Measurements from ENCODE around the gene MEPCE. TPM values are rescaled to one million over a fixed set of nuclear protein-coding genes. Genes with fewer than 3 reads are reported as not detected.

The MEPCE gene
- total and polyA plus RNA-seq, 2 of the 8 experiments (the other 6 are each of a cell fraction or from before 2014, with no cell fraction given), result 22.8 to 48.8 TPM

- TF ChIP-seq EGR1 (IDR thresholded peaks at IDR 0.05; ENCODE audit: borderline replicate concordance, low read depth, low read length) (no peak), TAF7 (optimal IDR thresholded peaks at IDR 0.05; ENCODE audit: borderline replicate concordance, low read depth, low read length) (no peak), CHD1 (IDR thresholded peaks at IDR 0.05; ENCODE audit: low read depth, low read length) (no peak), RNF2 (IDR thresholded peaks at IDR 0.05; ENCODE audit: borderline replicate concordance, low read depth, low read length, missing control alignments, poor library complexity, severe bottlenecking) (no peak), CHD7 (IDR thresholded peaks at IDR 0.05; ENCODE audit: insufficient replicate concordance, low read length) (no peak), MAX (IDR thresholded peaks at IDR 0.05) (no peak), TBP (IDR thresholded peaks at IDR 0.05; ENCODE audit: low read depth, low read length) (no peak), CTBP2 (IDR thresholded peaks at IDR 0.05; ENCODE audit: borderline replicate concordance, insufficient read depth, insufficient read length, low read length) (no peak)
Measured at GRCh38 chr7:100441641-100442535, 12.3 kb downstream of the MEPCE start (continued).

All from H1 (cell line).